Kidney (tissue), 14 donors: Measurements from ENCODE around the gene NUDT8. TPM values are rescaled to one million over a fixed set of nuclear protein-coding genes. Genes with fewer than 3 reads are reported as not detected.

Experiments
- DNase-seq, 5 donors: peaks; one replicate each; pipeline ENCODE4 v3.0.0-alpha.2; 2013 to 2020
- FAIRE-seq: peaks from 2 replicates; lab custom pipeline; 2012; peaks lifted over from hg19 to GRCh38; lab: Jason Lieb, UNC
- H3K27ac ChIP-seq, 2 donors: one replicate each; pipeline ENCODE4 v1.7.0; 2013; ENCODE audit warnings: low read depth in 2 of 2, low read length in 2 of 2, inconsistent platforms in 1 of 2
- H3K27me3 ChIP-seq: one replicate; pipeline ENCODE4 v1.7.1; 2013; ENCODE audit warnings: low read length, inconsistent platforms; ENCODE audit not compliant: control insufficient read depth, insufficient read depth
- H3K36me3 ChIP-seq, 3 donors: one replicate each; pipeline versions ENCODE4 v1.7.0 to v1.7.1; 2013; ENCODE audit warnings: low read length in 3 of 3, control low read depth in 1 of 3, inconsistent platforms in 1 of 3; ENCODE audit not compliant: insufficient read depth in 3 of 3, control insufficient read depth in 2 of 3
- H3K4me1 ChIP-seq, 3 donors: one replicate each; pipeline versions ENCODE4 v1.7.0 to v1.7.1; 2013; ENCODE audit warnings: low read length in 3 of 3, inconsistent platforms in 1 of 3, low read depth in 1 of 3; ENCODE audit not compliant: control insufficient read depth in 2 of 3, insufficient read depth in 2 of 3
- H3K4me3 ChIP-seq, 3 donors: one replicate each; pipeline versions ENCODE4 v1.7.0 to v1.8.1; 2013; ENCODE audit warnings: low read length in 3 of 3, control low read depth in 1 of 3, inconsistent platforms in 1 of 3
- H3K9ac ChIP-seq, 3 donors: one replicate each; pipeline versions ENCODE4 v1.7.0 to v1.7.1; 2013; ENCODE audit warnings: low read length in 3 of 3, control low read depth in 1 of 3, inconsistent platforms in 1 of 3
- H3K9me3 ChIP-seq, 3 donors: one replicate each; pipeline versions ENCODE4 v1.7.0 to v1.7.1; 2013; ENCODE audit warnings: low read length in 3 of 3, control low read depth in 1 of 3, inconsistent platforms in 1 of 3; ENCODE audit not compliant: control insufficient read depth in 2 of 3, insufficient read depth in 1 of 3
- intact Hi-C: fragments of 100-400 bp; cut with DNase I; formaldehyde crosslinking; loops from one replicate; pipeline ENCODE4 v1.11.1; 2022
- polyA plus RNA-seq: library from polyadenylated mRNA; stranded (reverse); fragments of 350-450 nt; fragmentation: Illumina TruSeq; extraction: RNeasy Lipid Tissue Mini Kit (QIAGEN cat#74804); gene quantifications from one replicate; pipeline ENCODE4 v1.2.3, GENCODE V29; 2014; ENCODE audit warnings: low read depth, low replicate concordance; ENCODE audit not compliant: insufficient read depth
- total RNA-seq: library from RNA; stranded (reverse); fragmentation: NEBNext Ultra II Directional; extraction: Animal tissue kit (Norgen Biotek cat#: 25700); gene quantifications from one replicate; pipeline ENCODE4 v1.2.1, GENCODE V29; 2021
- TF ChIP-seq, protein P1 (sequence below): IDR thresholded peaks from 3 replicates; pipeline ENCODE4 v1.5.1; 2012; ENCODE audit warnings: mild to moderate bottlenecking, moderate library complexity, borderline replicate concordance; ENCODE audit not compliant: insufficient read depth; ENCODE audit errors: extremely low read depth
- donor health status: control.
- donor health status: control.
- donor health status: control.
- donor health status: control.
- donor health status: control.
- donor health status: DM: yes; HTN: yes; CAD: no.
- donor health status: Normal renal cell carcinoma (clear cell type).

Gene NUDT8
- total and polyA plus RNA-seq, 2 donors from 2014 or later, result 11.9 to 57.0 TPM

DNA sequence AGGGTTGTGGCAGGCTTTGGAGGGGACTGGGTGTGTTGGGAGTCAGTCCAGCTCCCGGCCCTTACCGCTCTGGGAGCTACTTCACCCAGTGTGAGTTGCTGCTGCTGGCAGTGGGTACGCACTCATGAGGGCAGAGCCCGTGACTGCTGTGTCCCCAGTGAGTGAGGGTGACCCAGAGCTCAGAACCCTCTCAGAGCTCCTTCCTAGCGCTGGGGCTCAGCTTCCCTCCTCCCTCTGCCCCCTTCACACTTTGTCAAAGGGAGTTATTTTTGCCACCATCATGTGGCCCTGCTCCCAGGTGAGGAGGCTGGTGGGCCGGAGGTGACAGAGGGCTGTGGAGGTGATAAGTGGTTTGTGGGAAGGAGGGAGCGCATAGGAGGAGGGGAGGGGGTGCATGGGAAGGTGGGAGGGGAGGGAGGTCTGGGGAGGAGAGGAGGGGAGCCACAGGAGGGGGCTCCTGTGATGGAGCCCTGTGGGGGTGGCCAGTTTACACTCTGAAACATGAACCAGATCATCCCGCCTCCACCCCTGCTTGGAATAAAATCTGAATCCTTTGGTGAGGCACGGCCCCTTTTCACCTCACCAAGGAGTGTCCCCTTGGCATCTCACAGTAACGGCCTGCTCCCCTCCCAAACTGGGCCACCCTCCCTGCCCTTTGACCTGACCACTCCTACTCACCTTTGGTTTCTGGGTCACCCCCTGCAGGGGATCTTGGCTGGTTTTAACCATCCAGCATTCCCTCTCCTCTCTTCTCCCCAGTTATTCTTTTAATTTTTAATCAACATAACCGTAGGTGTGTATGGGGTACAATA is 13.1 kb downstream of the NUDT8 start:
- H3K36me3 ChIP-seq, result no peaks in the 10 kb centered on the region
- FAIRE-seq (no peak), DNase-seq (peak in 2 of 5 donors; percentile 9 to 55)
- no peak overlapping the region for H3K4me3 ChIP-seq
- TF ChIP-seq, protein P1, sequence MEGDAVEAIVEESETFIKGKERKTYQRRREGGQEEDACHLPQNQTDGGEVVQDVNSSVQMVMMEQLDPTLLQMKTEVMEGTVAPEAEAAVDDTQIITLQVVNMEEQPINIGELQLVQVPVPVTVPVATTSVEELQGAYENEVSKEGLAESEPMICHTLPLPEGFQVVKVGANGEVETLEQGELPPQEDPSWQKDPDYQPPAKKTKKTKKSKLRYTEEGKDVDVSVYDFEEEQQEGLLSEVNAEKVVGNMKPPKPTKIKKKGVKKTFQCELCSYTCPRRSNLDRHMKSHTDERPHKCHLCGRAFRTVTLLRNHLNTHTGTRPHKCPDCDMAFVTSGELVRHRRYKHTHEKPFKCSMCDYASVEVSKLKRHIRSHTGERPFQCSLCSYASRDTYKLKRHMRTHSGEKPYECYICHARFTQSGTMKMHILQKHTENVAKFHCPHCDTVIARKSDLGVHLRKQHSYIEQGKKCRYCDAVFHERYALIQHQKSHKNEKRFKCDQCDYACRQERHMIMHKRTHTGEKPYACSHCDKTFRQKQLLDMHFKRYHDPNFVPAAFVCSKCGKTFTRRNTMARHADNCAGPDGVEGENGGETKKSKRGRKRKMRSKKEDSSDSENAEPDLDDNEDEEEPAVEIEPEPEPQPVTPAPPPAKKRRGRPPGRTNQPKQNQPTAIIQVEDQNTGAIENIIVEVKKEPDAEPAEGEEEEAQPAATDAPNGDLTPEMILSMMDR, result no peak
- intact Hi-C loops, result no loop called here
- no peaks in the 10 kb centered on the region for H3K27me3 ChIP-seq
- H3K9ac ChIP-seq, result no peak overlapping the region
- peaks cover 0 to 16% (median 0%) of the 10 kb centered on the region in 3 donors for H3K4me1 ChIP-seq
- H3K27ac ChIP-seq, result no peak overlapping the region
- no peaks in the 10 kb centered on the region for H3K9me3 ChIP-seq

DNA sequence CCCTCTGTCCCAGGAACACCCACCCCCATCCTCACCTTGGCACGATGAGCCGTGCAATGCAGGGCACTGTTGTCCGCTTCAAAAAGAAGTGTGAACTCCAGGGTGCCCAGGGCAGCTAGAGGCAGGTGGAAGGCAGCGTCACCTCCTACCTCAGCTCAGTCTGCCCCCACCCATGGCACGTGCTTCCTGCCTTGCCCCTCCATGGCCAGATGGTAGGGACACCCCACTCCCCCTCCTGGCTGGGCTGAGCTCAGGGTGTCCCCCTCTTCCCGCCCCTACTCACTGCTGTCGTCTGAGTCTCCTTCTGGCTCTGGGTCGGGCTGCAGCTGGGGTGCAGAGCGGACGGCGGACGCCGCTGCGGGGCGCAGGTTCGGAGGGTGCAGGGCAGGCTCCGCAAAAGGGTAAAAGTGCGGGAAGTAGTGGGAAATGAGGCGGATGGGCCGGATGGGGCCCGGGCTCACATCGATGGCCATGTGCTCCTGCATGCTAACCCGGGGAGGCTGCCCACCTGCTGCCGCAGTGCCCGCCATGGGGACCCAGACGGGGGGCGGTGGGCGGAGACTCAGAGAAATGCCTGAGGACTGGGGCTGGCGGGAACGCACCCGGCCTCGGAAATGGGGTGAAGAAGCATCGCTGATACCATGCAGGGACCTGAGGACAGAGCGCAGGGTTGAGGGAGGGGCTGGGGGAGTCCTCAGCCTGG is 13.9 kb downstream of the NUDT8 start:
- Histone ChIP-seq H3K9me3 (no peaks in the 10 kb centered on the region), H3K36me3 (peaks cover 0 to 3% (median 1%) of the 10 kb centered on the region in 3 donors), H3K4me3 (no peak overlapping the region), H3K27ac (no peak overlapping the region), H3K9ac (no peak overlapping the region), H3K27me3 (no peaks in the 10 kb centered on the region), H3K4me1 (peaks cover 0 to 16% (median 0%) of the 10 kb centered on the region in 3 donors)
- TF ChIP-seq, protein P1, result no peak
- no peak for FAIRE-seq
- intact Hi-C loops, result no loop called here
- DNase-seq, result no peak

DNA sequence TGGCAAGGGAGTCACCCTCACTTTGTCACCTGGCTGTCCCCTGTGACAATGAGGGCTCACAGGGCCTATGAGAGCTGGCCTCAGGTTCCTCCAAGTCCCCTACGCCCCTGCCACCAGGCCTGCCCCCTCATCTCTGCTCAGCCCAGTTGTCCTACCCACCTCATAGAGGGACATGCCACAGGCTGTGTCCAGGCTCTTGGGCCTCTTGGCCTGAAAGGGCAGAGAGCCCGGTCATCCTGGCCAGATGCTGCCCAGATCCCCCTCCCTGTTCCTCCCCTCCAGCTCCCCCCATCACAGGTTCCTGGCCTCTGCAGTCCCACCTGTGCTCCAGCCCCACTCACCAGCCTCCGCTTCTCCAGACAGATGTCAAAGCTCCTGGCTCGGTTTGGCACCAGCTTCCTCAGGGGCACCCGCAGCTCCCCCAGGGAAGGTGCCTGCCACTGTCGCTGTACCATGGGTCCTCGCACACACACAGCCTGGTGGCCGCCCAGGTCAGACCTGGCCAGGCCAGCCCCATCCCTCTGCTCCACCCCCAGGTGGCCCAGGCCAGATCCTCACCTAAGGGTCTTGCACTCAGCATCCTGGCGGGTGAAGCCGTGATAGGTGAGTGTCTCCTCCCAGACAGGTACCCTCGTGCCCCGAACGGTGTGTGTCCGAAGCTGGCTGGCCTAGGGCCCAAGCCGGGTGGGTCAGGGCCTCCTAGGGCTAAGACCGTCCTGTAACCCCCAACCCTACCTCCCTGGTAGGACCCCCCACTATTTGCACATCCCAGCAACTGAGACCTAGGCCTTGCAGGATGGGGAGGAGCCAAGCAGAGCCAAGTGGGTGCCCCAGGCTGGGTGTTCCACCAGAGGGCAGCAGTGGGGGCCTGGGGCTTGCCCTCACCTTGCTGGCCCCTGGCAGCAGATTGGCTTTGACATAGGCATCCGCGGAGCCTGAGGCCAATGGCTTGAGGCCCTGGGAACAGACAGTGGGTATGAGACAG is 14.7 kb downstream of the NUDT8 start:
- Histone ChIP-seq H3K4me3 (no peak overlapping the region), H3K27me3 (no peaks in the 10 kb centered on the region), H3K36me3 (peaks cover 0 to 10% (median 7%) of the 10 kb centered on the region in 3 donors), H3K4me1 (peaks cover 0 to 16% (median 0%) of the 10 kb centered on the region in 3 donors), H3K9me3 (no peaks in the 10 kb centered on the region), H3K9ac (peak overlapping the region in 1 of 3 donors; percentile 71), H3K27ac (no peak overlapping the region)
- intact Hi-C loops, result no loop called here
- DNase-seq (peak in 4 of 5 donors; percentile 12 to 75 (median 54)), FAIRE-seq (no peak)
- TF ChIP-seq, protein P1, result peak; percentile 31
